AG08395 (cell line): ENCODE data around the gene NACA2.

Source experiments
- DNase-seq: peaks from one replicate; pipeline ENCODE4 v3.0.0; 2012; ENCODE audit warnings: mixed read lengths, low spot score

The NACA2 gene

DNA sequence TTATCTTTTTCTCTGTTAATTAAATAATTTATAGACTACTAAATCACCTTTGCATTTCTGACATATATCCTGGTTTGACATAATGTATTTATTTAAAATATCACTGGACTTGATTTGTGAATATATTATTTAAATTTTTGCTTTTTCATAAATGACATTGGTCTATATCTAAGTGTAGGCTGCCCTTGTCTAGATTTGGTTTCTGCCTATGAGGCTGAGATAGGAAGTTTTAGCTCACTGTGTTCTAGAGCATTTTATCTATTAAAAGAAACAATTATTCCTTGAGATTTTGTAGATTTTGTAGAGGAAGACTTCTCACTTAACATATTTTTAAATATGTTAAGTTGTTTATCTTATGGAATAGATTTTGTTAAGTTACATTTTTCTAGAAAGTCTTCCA lies 43.9 kb downstream of the NACA2 start:
- DNase-seq: no peak

DNA sequence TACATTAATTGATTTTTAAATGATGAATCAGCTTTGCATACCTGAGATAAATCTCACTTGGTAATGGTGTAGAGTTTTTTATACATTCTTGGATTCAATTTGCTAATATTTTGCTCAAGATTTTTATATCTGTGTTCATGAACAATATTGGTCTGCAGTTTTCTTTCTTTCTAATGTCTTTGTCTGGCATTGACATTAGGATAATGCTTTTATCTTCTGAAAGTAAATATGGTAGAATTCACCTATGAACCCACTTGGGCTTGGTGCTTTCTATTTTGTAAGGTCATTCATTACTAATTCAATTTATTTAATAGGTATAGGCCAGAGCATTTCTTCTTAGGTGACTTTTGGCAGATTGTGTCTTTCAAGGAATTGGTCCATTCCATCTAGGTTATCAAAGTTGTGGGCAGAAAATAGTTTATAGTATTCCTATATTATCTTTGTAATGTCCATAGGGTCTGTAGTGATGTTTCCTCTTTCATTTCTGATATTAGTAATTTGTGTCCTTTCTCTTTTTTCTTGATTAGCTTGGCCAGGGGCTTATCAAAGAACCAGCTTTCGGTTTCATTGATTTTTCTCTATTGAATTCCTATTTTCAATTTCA lies 45.6 kb downstream of the NACA2 start:
- DNase-seq: no peak

GRCh38 chr17:61543786-61544415 lies 47.1 kb downstream of the NACA2 start:
- no peak for DNase-seq

DNA sequence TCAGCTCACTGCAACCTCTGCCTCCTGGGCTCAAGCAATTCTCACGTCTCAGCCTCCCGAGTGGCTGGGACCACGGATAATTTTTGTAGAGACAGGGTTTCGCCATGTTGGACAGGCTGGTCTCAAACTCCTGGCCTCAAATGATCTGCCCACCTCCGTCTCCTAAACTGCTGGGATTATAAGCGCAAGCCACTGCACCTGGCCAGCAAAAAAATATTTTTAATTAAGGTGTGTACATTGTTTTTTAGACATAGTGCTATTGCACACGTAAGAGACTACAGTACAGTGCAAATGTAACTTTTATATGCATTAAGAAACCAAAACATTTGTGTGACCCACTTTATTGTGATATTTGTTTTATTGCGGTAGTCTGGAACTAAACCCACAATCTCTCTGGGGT lies 49.0 kb downstream of the NACA2 start:
- no peak for DNase-seq

- no peak for DNase-seq
These were observed 50.1 kb downstream of the NACA2 start for GRCh38 chr17:61540874-61541273.
